Measurements from ENCODE around the gene SRD5A1. TPM values are rescaled to one million over a fixed set of nuclear protein-coding genes. Genes with fewer than 3 reads are reported as not detected.

Gene SRD5A1
- total RNA-seq, 1 experiment from 2014 or later: 29.9 TPM

DNA sequence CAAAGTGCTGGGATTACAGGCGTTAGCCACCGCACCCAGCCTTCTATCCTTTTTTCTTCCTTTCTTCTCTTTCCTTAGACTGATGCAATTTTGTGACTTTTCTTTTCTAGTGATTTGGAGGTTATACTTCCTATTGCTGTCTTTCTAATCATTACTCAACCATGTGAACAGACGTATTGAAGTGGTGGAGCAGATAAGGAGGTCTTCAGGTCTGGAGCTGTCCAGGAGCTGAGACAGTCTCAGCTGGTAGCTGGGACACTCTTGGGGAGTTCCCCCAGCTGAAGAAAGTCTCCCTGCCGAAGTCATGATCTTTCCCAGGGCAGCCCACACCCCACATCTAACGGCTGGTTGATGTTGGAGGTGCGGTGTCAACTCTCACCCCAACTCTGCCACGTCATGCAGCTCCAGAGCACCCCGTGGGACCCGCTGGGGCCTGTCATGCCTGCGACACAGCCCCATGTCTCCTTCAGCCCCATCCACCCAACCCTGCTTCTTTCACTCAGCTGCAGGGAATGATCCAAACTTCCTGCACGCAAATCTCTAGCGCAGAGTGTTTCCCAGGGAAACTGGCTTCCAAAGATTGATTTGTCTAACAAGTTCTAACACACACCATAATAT, 41.5 kb upstream of the SRD5A1 start:
- peak; percentile 4 for DNase-seq
- TF ChIP-seq, protein P1, sequence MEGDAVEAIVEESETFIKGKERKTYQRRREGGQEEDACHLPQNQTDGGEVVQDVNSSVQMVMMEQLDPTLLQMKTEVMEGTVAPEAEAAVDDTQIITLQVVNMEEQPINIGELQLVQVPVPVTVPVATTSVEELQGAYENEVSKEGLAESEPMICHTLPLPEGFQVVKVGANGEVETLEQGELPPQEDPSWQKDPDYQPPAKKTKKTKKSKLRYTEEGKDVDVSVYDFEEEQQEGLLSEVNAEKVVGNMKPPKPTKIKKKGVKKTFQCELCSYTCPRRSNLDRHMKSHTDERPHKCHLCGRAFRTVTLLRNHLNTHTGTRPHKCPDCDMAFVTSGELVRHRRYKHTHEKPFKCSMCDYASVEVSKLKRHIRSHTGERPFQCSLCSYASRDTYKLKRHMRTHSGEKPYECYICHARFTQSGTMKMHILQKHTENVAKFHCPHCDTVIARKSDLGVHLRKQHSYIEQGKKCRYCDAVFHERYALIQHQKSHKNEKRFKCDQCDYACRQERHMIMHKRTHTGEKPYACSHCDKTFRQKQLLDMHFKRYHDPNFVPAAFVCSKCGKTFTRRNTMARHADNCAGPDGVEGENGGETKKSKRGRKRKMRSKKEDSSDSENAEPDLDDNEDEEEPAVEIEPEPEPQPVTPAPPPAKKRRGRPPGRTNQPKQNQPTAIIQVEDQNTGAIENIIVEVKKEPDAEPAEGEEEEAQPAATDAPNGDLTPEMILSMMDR (conservative IDR thresholded peaks at IDR 0.05): no peak
- Histone ChIP-seq H3K18ac (ENCODE audit: insufficient read length, low read depth, low read length) (no peak overlapping the region), H2BK15ac (ENCODE audit: low read depth, low read length) (no peak overlapping the region), H3K9ac (ENCODE audit: extremely low read depth, insufficient read length, low read length) (no peak overlapping the region), H2BK120ac (ENCODE audit: low read depth, low read length, poor library complexity, severe bottlenecking) (no peak overlapping the region), H4K91ac (ENCODE audit: insufficient read length, low read depth, low read length) (no peak overlapping the region), H3K14ac (ENCODE audit: insufficient read depth, low read length) (no peak overlapping the region), H3K27me3 (ENCODE audit: insufficient read depth, low read length) (no peaks in the 10 kb centered on the region), H3K9me3 (ENCODE audit: control insufficient read depth, low read depth, low read length) (no peaks in the 10 kb centered on the region), H3K79me1 (ENCODE audit: insufficient read depth, low read depth, low read length, poor library complexity, severe bottlenecking) (no peaks in the 10 kb centered on the region), H2AFZ (ENCODE audit: low read length) (no peak overlapping the region), H2AK5ac (ENCODE audit: insufficient read length, low read length) (no peak overlapping the region), H3K4me2 (ENCODE audit: insufficient read depth, insufficient read length, low read length) (no peak overlapping the region), H2BK5ac (ENCODE audit: insufficient read length, low read length) (no peak overlapping the region), H3K27ac (ENCODE audit: insufficient read length, low read depth, low read length) (no peak overlapping the region), H3T11ph (ENCODE audit: low read length) (no peak overlapping the region), H3K23me2 (ENCODE audit: insufficient read length, low read depth, low read length, poor library complexity, severe bottlenecking) (no peaks in the 10 kb centered on the region), H3K4ac (ENCODE audit: low read depth, low read length) (no peak overlapping the region), H2BK20ac (ENCODE audit: low read depth, low read length, poor library complexity, severe bottlenecking) (no peak overlapping the region), H3K23ac (ENCODE audit: insufficient read length, low read depth, low read length) (no peak overlapping the region), H4K20me1 (ENCODE audit: control insufficient read depth, insufficient read depth, insufficient read length) (no peaks in the 10 kb centered on the region), H3K56ac (ENCODE audit: insufficient read length, low read depth, low read length) (no peak overlapping the region), H3K4me1 (ENCODE audit: insufficient read depth, low read length) (no peaks in the 10 kb centered on the region), H4K8ac (replicated peaks; ENCODE audit: insufficient read length, low read depth, low read length) (no peak overlapping the region), H4K5ac (ENCODE audit: insufficient read length, low read depth, low read length) (no peak overlapping the region), H2BK12ac (ENCODE audit: insufficient read length, low read depth, low read length) (no peak overlapping the region), H3K79me2 (ENCODE audit: insufficient read depth, low read length) (no peaks in the 10 kb centered on the region)
- Mint-ChIP-seq H3K9me3 (no peaks in the 10 kb centered on the region), H3K27me3 (ENCODE audit: low read depth) (peaks cover 8% of the 10 kb centered on the region), H3K36me3 (ENCODE audit: insufficient read depth in 1 of 3, low read depth in 3 of 3) (peaks cover 0 to 6% (median 4%) of the 10 kb centered on the region in 3 experiments; a peak in 5 of 7 replicates), H3K4me3 (no peak overlapping the region), H3K27ac (no peak overlapping the region; a peak in 1 of 7 replicates), H3K4me1 (0 out of 4 replicates have a peak, but pooled peaks cover 0 to 2% of the 10 kb centered on the region in 2 experiments)
- no CpG with 5 or more reads among the region's 12 CpGs for WGBS (ENCODE audit: extremely low coverage, insufficient read length, low lambda C conversion rate)

Measured in H9 (cell line).